GM21526 (cell line): Measurements from ENCODE around the gene MINDY4.

Experiments used
- ATAC-seq: cut with Tn5 transposase; IDR thresholded peaks from one replicate; pipeline ENCODE4 v1.9.1; 2021; ENCODE audit warnings: moderate library complexity; ENCODE audit not compliant: unreplicated experiment, low FRiP score

Gene MINDY4

GRCh38 chr7:30923009-30923773 lies 152.0 kb downstream of the MINDY4 start:
- ATAC-seq: no peak

- no peak for ATAC-seq
Measured at GRCh38 chr7:30923774-30924413, 152.7 kb downstream of the MINDY4 start.

GRCh38 chr7:30924624-30925023 lies 153.4 kb downstream of the MINDY4 start:
- no peak for ATAC-seq

- no peak for ATAC-seq
Measured at GRCh38 chr7:30925117-30925516, 153.9 kb downstream of the MINDY4 start.

DNA sequence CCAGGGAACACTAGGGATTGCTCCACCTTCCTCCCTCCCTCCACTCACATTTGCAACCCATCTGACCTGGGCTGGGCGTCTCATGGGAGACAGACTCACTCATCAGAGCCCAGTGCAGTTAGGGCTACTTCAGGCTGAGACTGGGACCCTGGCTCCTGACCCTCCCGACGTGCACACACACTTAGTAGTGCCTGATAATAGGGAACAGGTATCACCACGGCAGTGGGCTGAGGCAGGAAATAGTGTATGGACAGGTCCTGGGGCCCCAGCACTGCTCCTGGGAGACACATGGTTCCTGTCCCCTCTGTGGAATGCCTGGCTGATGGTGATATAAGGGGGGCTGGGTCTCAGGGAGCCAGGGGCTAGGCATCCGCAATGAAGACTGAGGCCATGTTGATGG lies 154.7 kb downstream of the MINDY4 start:
- no peak for ATAC-seq

DNA sequence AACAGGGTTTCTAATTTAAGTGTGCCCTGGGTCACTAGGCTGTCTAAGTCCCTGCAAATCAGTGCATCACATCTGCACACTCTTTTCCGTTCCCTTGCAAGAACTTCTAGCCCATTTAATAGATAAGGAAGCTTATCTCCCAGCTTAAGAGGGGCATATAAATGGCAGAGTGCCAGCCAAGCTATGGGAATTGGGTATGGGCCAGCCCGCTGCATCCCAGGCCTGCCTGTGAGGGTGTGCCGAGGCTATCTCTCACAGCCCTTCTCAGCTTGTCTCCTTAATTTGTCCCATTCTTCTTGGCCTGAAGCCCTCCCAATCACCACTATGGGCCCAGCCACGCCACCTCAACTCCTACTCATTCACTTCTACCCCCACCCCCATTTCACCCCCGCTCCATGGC lies 155.1 kb downstream of the MINDY4 start:
- no peak for ATAC-seq

DNA sequence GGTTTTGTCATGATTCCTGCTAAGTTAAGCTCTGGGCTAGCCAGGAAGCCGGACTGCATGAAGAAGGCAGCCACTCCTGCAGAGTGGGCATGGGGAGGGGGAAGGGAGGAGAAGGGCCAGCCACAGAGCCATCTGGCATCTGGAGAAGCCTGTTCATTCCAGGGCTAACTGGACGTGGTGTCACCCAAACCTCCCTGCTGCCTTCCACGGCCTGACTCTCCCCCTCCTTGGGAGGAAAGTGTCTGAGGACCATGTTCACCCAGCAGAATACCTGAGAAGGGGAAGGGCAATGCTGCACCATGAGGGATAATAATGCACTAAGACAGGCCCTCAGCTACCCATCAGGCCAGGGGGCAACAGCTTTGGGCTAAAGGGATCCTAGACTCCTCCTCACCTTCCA lies 155.8 kb downstream of the MINDY4 start:
- ATAC-seq: no peak

DNA sequence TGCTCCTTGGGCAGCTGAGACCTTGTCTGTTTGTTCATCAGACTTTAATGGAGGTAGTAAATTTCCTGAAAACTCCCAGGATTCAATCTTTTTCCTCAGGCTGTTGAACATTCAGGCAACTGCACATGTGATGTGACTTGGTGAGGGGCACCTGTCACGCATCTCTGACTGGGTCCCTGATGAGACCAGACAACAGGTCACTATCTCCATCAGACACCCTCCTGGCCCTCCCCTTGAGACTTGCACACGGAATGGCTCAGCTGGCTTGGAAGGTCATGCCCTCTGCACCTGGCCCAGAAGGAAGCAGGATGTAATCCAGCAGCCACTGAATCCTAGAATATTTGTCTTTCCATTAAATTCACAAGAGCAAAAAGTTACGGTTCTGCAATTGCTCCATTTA lies 156.3 kb downstream of the MINDY4 start:
- no peak for ATAC-seq

DNA sequence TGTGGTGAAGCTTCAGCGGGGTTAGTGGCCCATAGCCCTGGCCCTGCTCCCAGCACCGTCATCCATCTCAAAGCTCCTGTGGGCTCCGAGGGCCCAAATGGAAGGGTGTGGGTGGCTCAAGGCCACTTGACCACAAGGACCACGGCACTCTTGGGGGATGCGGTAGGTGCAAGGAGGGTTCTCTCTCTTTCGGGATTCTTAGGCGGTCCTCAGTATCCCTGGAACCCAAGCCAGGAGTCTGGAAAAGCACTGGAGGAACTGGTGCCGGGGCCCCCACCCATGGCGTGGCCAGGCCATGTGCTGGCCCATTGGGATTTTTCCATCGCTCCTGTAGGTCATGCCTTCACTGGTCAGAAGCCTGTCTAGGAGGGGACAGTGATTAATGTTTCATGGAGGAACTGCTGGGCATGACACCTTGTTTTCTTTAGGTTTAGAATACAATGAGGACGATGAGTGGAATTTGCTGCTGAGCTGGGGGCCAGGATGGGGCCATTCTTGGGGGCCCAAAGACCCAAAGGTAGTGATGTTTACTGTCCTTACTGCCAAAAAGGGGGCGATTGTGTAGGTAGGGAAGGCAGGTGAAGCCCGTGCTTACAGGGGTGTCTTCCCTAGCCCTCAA lies 157.1 kb downstream of the MINDY4 start:
- no peak for ATAC-seq

- no peak for ATAC-seq
Measured at GRCh38 chr7:30929686-30930085, 158.5 kb downstream of the MINDY4 start.

- no peak for ATAC-seq
Measured at GRCh38 chr7:30930621-30931020, 159.4 kb downstream of the MINDY4 start.

- ATAC-seq: no peak
Measured at GRCh38 chr7:30931161-30931928, 160.1 kb downstream of the MINDY4 start.

DNA sequence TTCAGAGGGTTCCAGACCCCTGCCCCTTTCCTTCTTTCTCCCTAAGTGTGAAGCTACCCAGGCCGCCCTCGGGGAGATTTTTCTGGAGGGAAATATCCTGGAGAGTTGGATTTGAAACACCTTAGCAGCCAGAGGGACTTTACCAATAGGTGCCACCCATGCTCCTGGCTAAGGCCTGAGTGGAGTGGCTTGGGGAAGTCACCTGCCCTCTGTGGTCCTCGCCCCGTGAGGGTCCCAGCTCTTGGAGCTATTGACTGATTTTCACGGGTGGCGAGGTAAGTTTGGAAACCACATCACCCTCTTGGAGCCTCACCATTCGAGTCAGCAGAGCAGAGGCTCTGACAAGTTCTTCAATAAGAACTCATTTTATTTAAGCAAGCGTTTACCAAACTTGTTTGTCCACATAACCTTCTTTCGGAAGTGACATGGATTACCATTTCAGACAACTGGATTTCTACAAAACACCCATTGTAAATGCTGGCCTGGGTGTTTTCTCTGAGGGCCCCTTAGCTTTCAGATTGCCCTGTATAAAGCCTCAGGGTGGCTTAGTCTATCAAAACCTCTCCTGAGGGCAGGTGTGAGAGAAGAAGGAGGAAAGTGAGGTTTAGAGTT lies 160.8 kb downstream of the MINDY4 start:
- ATAC-seq: no peak

- no peak for ATAC-seq
Measured at GRCh38 chr7:30932562-30932961, 161.3 kb downstream of the MINDY4 start.

- ATAC-seq: no peak
Measured at GRCh38 chr7:30933124-30933974, 162.1 kb downstream of the MINDY4 start.

DNA sequence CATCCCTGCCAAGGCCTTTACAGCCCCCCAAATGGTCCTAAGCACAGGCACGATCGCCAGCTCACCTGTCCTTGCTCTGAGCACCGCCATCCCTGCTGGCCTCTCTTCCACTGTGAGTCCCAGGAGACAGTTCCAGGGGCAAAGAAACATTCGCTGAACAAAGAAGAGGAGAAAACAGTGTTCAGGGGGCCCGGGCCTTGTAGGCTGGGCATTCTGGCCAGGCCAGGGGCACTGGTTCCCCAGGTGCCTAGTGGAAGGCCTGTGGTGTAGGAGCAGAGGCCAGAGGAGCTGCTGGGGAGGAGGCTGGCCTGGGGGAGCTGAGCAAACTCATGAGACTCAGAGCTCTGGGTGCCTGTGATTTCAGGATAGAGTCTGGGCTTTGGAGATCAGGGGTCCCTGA lies 163.0 kb downstream of the MINDY4 start:
- no peak for ATAC-seq

GRCh38 chr7:30934732-30935568 lies 163.7 kb downstream of the MINDY4 start:
- ATAC-seq: no peak

- no peak for ATAC-seq
Measured at GRCh38 chr7:30935569-30935877, 164.3 kb downstream of the MINDY4 start.

GRCh38 chr7:30936650-30937245 lies 165.5 kb downstream of the MINDY4 start:
- ATAC-seq: no peak
